NCI-H2196 treated with DMSO at 0.1 percent for 48 hours (cell line): ENCODE measurements around the gene TRAK1.

Experiments used
- DNase-seq: peaks from one replicate; lab custom pipeline; 2025; ENCODE audit not compliant: unreplicated experiment; lab: John Stamatoyannopoulos, UW

Gene TRAK1

GRCh38 chr3:42174679-42175385, 83.7 kb downstream of the TRAK1 start:
- no peak for DNase-seq

GRCh38 chr3:42175386-42176240, 84.5 kb downstream of the TRAK1 start:
- DNase-seq = no peak

- no peak for DNase-seq
These were observed 85.3 kb downstream of the TRAK1 start for GRCh38 chr3:42176242-42177034.

- no peak for DNase-seq
These were observed 86.1 kb downstream of the TRAK1 start for GRCh38 chr3:42177068-42177800.

GRCh38 chr3:42177801-42178150, 86.6 kb downstream of the TRAK1 start:
- DNase-seq = no peak

GRCh38 chr3:42179110-42179725, 88.1 kb downstream of the TRAK1 start:
- no peak for DNase-seq

GRCh38 chr3:42180901-42181300, 89.7 kb downstream of the TRAK1 start:
- DNase-seq = no peak

- no peak for DNase-seq
These were observed 91.4 kb downstream of the TRAK1 start for GRCh38 chr3:42182555-42182954.

- DNase-seq = no peak
These were observed 93.0 kb downstream of the TRAK1 start for GRCh38 chr3:42183991-42184632.

GRCh38 chr3:42184651-42185443, 93.7 kb downstream of the TRAK1 start:
- no peak for DNase-seq

GRCh38 chr3:42187936-42188335, 96.8 kb downstream of the TRAK1 start:
- no peak for DNase-seq

GRCh38 chr3:42188376-42188775, 97.2 kb downstream of the TRAK1 start:
- no peak for DNase-seq

- DNase-seq = no peak
These were observed 97.9 kb downstream of the TRAK1 start for GRCh38 chr3:42189001-42189460.

GRCh38 chr3:42189736-42190135, 98.6 kb downstream of the TRAK1 start:
- DNase-seq = no peak

GRCh38 chr3:42190701-42191442, 99.7 kb downstream of the TRAK1 start:
- DNase-seq = no peak

- no peak for DNase-seq
These were observed 100.2 kb downstream of the TRAK1 start for GRCh38 chr3:42191443-42191747.

GRCh38 chr3:42192334-42193200, 101.4 kb downstream of the TRAK1 start:
- DNase-seq = no peak
